GM12891 (cell line): Measurements from ENCODE around the gene SERPINB6.

Source experiments
- DNase-seq: peaks from one replicate; pipeline ENCODE4 v3.0.0; 2011; ENCODE audit warnings: low spot score; ENCODE audit not compliant: insufficient read length
- FAIRE-seq: peaks from 2 replicates; lab custom pipeline; 2011; peaks lifted over from hg19 to GRCh38; lab: Jason Lieb, UNC
- PAX5 ChIP-seq: IDR thresholded peaks from 2 replicates; pipeline ENCODE4 v1.6.1; 2011; ENCODE audit warnings: low read length, moderate library complexity, mild to moderate bottlenecking; ENCODE audit not compliant: insufficient read depth, severe bottlenecking
- POLR2A ChIP-seq: IDR thresholded peaks from 2 replicates; pipeline ENCODE4 v1.6.1; 2011; ENCODE audit warnings: low read depth, low read length, control low read depth
- POLR2AphosphoS5 ChIP-seq: IDR thresholded peaks from 2 replicates; pipeline ENCODE4 v1.6.1; 2011; ENCODE audit warnings: low read depth, low read length, control low read depth
- POU2F2 ChIP-seq: IDR thresholded peaks from 2 replicates; pipeline ENCODE4 v1.6.1; 2011; ENCODE audit warnings: low read depth, mild to moderate bottlenecking, control low read depth, low read length, moderate library complexity
- SPI1 ChIP-seq: IDR thresholded peaks from 2 replicates; pipeline ENCODE4 v1.6.1; 2011; ENCODE audit warnings: low read depth, low read length, control low read depth
- TAF1 ChIP-seq: IDR thresholded peaks from 2 replicates; pipeline ENCODE4 v1.6.1; 2011; ENCODE audit warnings: low read depth, low read length, control low read depth

Gene SERPINB6

GRCh38 chr6:2967936-2968335 lies 3.4 kb downstream of the SERPINB6 start:
- no peak for TF ChIP-seq TAF1
- no peak for TF ChIP-seq POU2F2
- TF ChIP-seq POLR2AphosphoS5 = no peak
- no peak for TF ChIP-seq PAX5
- TF ChIP-seq SPI1 = no peak
- no peak for TF ChIP-seq POLR2A
- DNase-seq (no peak), FAIRE-seq (no peak)

- FAIRE-seq = no peak
- no peak for TF ChIP-seq POLR2A
- no peak for TF ChIP-seq PAX5
- TF ChIP-seq TAF1 = no peak
- no peak for TF ChIP-seq POU2F2
- TF ChIP-seq SPI1 = no peak
- no peak for TF ChIP-seq POLR2AphosphoS5
- DNase-seq = no peak
Measured at GRCh38 chr6:2966347-2966746, 5.0 kb downstream of the SERPINB6 start.

- no peak for TF ChIP-seq PAX5
- TF ChIP-seq POLR2AphosphoS5 = no peak
- no peak for TF ChIP-seq TAF1
- TF ChIP-seq POLR2A = no peak
- no peak for TF ChIP-seq POU2F2
- DNase-seq (no peak), FAIRE-seq (no peak)
Measured at GRCh38 chr6:2964793-2965505, 6.4 kb downstream of the SERPINB6 start.

DNA sequence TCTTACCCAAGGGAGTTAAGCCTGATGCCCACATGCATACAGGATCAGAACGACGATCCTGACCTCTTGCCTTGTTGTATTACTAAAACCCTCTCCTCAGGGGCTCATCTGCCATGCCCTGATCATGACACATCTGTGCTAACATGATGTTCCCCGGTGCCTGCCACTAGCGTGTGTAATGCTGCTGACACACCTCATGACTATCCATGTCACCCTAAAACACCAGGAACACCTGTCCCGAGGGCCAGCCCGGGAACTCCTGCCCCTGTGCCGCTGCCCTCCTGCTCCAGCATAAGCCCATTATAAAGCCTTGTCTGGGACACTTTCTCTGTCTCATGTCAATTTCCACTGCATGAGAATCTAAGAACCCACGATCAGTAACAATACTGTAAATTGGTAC lies 7.6 kb downstream of the SERPINB6 start:
- FAIRE-seq = no peak
- TF ChIP-seq POLR2A = no peak
- TF ChIP-seq SPI1 = no peak
- TF ChIP-seq POU2F2 = no peak
- TF ChIP-seq PAX5 = no peak
- no peak for TF ChIP-seq POLR2AphosphoS5
- TF ChIP-seq TAF1 = no peak

GRCh38 chr6:2962636-2963035 lies 8.7 kb downstream of the SERPINB6 start:
- no peak for TF ChIP-seq PAX5
- TF ChIP-seq SPI1 = no peak
- TF ChIP-seq POLR2A = no peak
- TF ChIP-seq POU2F2 = no peak
- TF ChIP-seq TAF1 = no peak
- no peak for FAIRE-seq

More for the DNA sequence above, 7.6 kb downstream of the SERPINB6 start:
- no peak for DNase-seq

GRCh38 chr6:2962004-2962403 lies 9.4 kb downstream of the SERPINB6 start:
- FAIRE-seq = no peak
- no peak for TF ChIP-seq POU2F2
- no peak for TF ChIP-seq PAX5
- TF ChIP-seq TAF1 = no peak
- TF ChIP-seq POLR2A = no peak
- no peak for TF ChIP-seq SPI1
- no peak for TF ChIP-seq POLR2AphosphoS5
- DNase-seq = no peak

More at GRCh38 chr6:2962636-2963035, 8.7 kb downstream of the SERPINB6 start:
- no peak for DNase-seq

GRCh38 chr6:2961506-2961905 lies 9.9 kb downstream of the SERPINB6 start:
- FAIRE-seq (no peak), DNase-seq (no peak)
- TF ChIP-seq POLR2AphosphoS5 = no peak
- TF ChIP-seq TAF1 = no peak
- no peak for TF ChIP-seq POU2F2
- no peak for TF ChIP-seq POLR2A
- TF ChIP-seq PAX5 = no peak
- TF ChIP-seq SPI1 = no peak

GRCh38 chr6:2960935-2961334 lies 10.4 kb downstream of the SERPINB6 start:
- no peak for FAIRE-seq
- TF ChIP-seq POLR2A (no peak), TAF1 (no peak), SPI1 (no peak), POU2F2 (no peak), POLR2AphosphoS5 (no peak), PAX5 (no peak)
- no peak for DNase-seq

DNA sequence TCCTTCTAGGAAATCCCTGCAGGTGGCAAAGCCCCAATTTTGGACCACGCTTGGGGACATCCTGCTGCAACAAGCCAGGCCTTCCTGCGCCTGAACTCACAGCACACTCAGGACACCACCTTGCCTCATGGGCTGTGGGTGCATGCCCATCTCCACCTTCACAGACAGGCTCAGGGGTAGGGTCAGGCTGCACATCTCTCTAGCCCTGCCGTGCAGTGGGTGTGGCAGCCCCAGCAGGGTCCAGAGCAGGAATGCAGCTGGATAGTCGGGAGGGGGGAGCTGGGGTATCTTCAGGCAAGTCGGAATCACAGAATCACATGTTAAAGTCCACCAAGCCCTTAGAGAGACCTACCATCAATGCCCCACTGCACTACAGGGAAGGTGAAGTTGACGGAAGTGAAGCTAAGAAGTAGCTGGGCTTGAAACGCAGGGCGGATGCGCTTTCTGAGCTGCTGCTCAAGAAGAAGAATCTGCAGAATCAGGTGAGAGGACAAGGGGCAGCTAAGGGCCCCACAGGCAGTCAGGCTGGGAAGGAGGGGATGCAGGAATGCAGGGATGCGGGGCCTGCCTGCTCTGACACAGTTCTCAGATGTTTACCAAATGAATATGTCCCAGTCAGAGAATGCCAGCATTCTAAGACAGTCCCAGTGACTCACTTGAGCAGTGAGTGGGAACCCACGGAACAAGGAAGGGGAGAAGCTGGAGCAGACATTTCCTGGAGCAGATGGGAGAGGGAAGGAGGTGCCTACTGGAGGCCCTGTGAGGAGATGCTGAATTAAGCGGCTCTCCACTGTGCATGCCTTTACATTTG lies 11.3 kb downstream of the SERPINB6 start:
- FAIRE-seq = no peak
- TF ChIP-seq SPI1 (no peak), PAX5 (no peak), POU2F2 (no peak), TAF1 (no peak), POLR2A (no peak), POLR2AphosphoS5 (no peak)

More for the DNA sequence above, 11.3 kb downstream of the SERPINB6 start:
- no peak for DNase-seq
